ENCODE measurements around the gene ZDHHC4. TPM values are rescaled to one million over a fixed set of nuclear protein-coding genes. Genes with fewer than 3 reads are reported as not detected.

The ZDHHC4 gene
- total and polyA plus RNA-seq, 10 of the 15 experiments (the other 5 are each of a cell fraction or from before 2014, with no cell fraction given) = 30.6 to 74.3 (median 35.8) TPM

- no peak overlapping the region for H3K4me3 ChIP-seq
- FAIRE-seq = no peak
- no peaks in the 10 kb centered on the region for H3K9me3 ChIP-seq (replicated peaks; ENCODE audit: control insufficient read depth, insufficient read depth, low read length)
- no peak overlapping the region for H3K9ac ChIP-seq (ENCODE audit: control insufficient read depth, insufficient read depth, low read length)
- H2AFZ ChIP-seq (ENCODE audit: control insufficient read depth, low read depth, low read length) = no peak overlapping the region
- ATAC-seq = peak; percentile 61
- no peaks in the 10 kb centered on the region for H4K20me1 ChIP-seq (ENCODE audit: control insufficient read depth, insufficient read depth)
- H3K27me3 ChIP-seq (replicated peaks in 1 of 2; ENCODE audit: control insufficient read depth in 2 of 2, insufficient read depth in 2 of 2, low read length in 1 of 2) = no peaks in the 10 kb centered on the region
- no peaks in the 10 kb centered on the region for H3K79me2 ChIP-seq (ENCODE audit: control insufficient read depth, insufficient read depth, low read length)
- RAD21 ChIA-PET (ENCODE audit: unreplicated experiment) = no interaction called here
- no peak for DNase-seq (ENCODE audit: low read depth, low spot score)
- H3K27ac ChIP-seq (ENCODE audit: control insufficient read depth, insufficient read depth) = no peak overlapping the region
- POLR2A ChIA-PET = no interaction called here
- no peaks in the 10 kb centered on the region for H3K36me3 ChIP-seq (ENCODE audit: control insufficient read depth in 2 of 2, insufficient read depth in 2 of 2, low read length in 1 of 2)
- no peaks in the 10 kb centered on the region for H3K4me1 ChIP-seq (ENCODE audit: control insufficient read depth, insufficient read depth, low read length)
- intact Hi-C loops (cut with micrococcal nuclease; ENCODE audit: unreplicated experiment) (no loop called here), in situ Hi-C loops (cut with MboI) (no loop called here)
- 22% methylated on average over 6 of the region's 6 CpGs for WGBS (ENCODE audit: insufficient coverage, insufficient replicate concordance, low lambda C conversion rate, missing lambda C conversion rate)
- no peak overlapping the region for H3K4me2 ChIP-seq (ENCODE audit: control insufficient read depth, insufficient read depth)
- CTCF ChIA-PET = interaction anchor here (0.8 kb wide), 1 partner anchor 40 kb away, joined by 3 read pairs; no protein-coding TSS in a partner anchor
- TF ChIP-seq ASH2L (IDR thresholded peaks at IDR 0.05; ENCODE audit: borderline replicate concordance, low read depth) (no peak), PAX8 (IDR thresholded peaks at IDR 0.05) (no peak), PKNOX1 (IDR thresholded peaks at IDR 0.05) (peak; percentile 38; the same call in 1 of the 2 replicates), NFYB (IDR thresholded peaks at IDR 0.05; ENCODE audit: insufficient read depth, low read depth, low read length) (no peak), CTCF (IDR thresholded peaks at IDR 0.05 in 2 of 3, conservative IDR thresholded peaks at IDR 0.05 in 1 of 3; ENCODE audit: control insufficient read depth in 2 of 3, extremely low read depth in 1 of 3, insufficient read depth in 1 of 3, low read depth in 3 of 3, low read length in 3 of 3) (peak; percentile 27 to 41 (median 39); a peak in 5 of 6 replicates), RAD21 (IDR thresholded peaks at IDR 0.05; ENCODE audit: insufficient read depth, low read depth, low read length) (peak; percentile 19; the same call in 1 of the 2 replicates), SMC3 (IDR thresholded peaks at IDR 0.05; ENCODE audit: borderline replicate concordance, low read length) (peak; percentile 29; the same call in 1 of the 2 replicates), FOXK2 (IDR thresholded peaks at IDR 0.05) (no peak)
- no TSS peak for BruUV-seq (replicated peaks)
- SMC1A ChIA-PET (ENCODE audit: uncharacterized antibody, unreplicated experiment) = no interaction called here
These were observed 21.1 kb upstream of the ZDHHC4 start for GRCh38 chr7:6556196-6556595.
